HG03064 (cell line): ENCODE data around the gene APRT.
"Not testable (repeated sequence)": the region's sequence is repeated elsewhere in the genome, so short reads cannot be mapped to it uniquely, and the experiment has no call there.

Source experiments
- ATAC-seq: cut with Tn5 transposase; IDR thresholded peaks from one replicate; pipeline ENCODE4 v1.9.1; 2021; ENCODE audit warnings: low read depth; ENCODE audit not compliant: unreplicated experiment

The APRT gene

GRCh38 chr16:88790312-88791211 is 21.2 kb downstream of the APRT start:
- no peak for ATAC-seq

GRCh38 chr16:88789594-88789993 is 22.1 kb downstream of the APRT start:
- no peak for ATAC-seq

GRCh38 chr16:88788749-88789148 is 23.0 kb downstream of the APRT start:
- not testable (repeated sequence) for ATAC-seq

- no peak for ATAC-seq
Measured at GRCh38 chr16:88787579-88788314, 24.0 kb downstream of the APRT start.

GRCh38 chr16:88785106-88785924 is 26.4 kb downstream of the APRT start, which contains the start of gene PIEZO1:
Gene PIEZO1, minus strand, starts transcription at chr16:88785220. Its CDS starts 256 bp downstream, at chr16:88784964.
- ATAC-seq = no peak

- ATAC-seq = no peak
Measured at GRCh38 chr16:88784856-88785105, 26.9 kb downstream of the APRT start.

- no peak for ATAC-seq
Measured at GRCh38 chr16:88784074-88784855, 27.5 kb downstream of the APRT start.

- ATAC-seq = no peak
Measured at GRCh38 chr16:88783391-88784073, 28.2 kb downstream of the APRT start.

- ATAC-seq = no peak
Measured at GRCh38 chr16:88782454-88783390, 29.0 kb downstream of the APRT start.

GRCh38 chr16:88781140-88782077 is 30.3 kb downstream of the APRT start:
- no peak for ATAC-seq

GRCh38 chr16:88780142-88781062 is 31.3 kb downstream of the APRT start:
- no peak for ATAC-seq

- ATAC-seq = no peak
Measured at GRCh38 chr16:88779406-88780141, 32.2 kb downstream of the APRT start.

- ATAC-seq = no peak
Measured at GRCh38 chr16:88778541-88779065, 33.1 kb downstream of the APRT start.

GRCh38 chr16:88778271-88778525 is 33.5 kb downstream of the APRT start:
- ATAC-seq = no peak

- ATAC-seq = no peak
Measured at GRCh38 chr16:88777471-88778270, 34.1 kb downstream of the APRT start.
